ENCODE measurements around the gene LTV1. TPM values are rescaled to one million over a fixed set of nuclear protein-coding genes. Genes with fewer than 3 reads are reported as not detected.
"Not testable (repeated sequence)": the region's sequence is repeated elsewhere in the genome, so short reads cannot be mapped to it uniquely, and the experiment has no call there.

Gene LTV1, protein sequence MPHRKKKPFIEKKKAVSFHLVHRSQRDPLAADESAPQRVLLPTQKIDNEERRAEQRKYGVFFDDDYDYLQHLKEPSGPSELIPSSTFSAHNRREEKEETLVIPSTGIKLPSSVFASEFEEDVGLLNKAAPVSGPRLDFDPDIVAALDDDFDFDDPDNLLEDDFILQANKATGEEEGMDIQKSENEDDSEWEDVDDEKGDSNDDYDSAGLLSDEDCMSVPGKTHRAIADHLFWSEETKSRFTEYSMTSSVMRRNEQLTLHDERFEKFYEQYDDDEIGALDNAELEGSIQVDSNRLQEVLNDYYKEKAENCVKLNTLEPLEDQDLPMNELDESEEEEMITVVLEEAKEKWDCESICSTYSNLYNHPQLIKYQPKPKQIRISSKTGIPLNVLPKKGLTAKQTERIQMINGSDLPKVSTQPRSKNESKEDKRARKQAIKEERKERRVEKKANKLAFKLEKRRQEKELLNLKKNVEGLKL
- 30.7 and 32.3 TPM in 2 replicates for total RNA-seq (2014; rRNA removed)
- 15.6 TPM for polyA plus RNA-seq (2012)

DNA sequence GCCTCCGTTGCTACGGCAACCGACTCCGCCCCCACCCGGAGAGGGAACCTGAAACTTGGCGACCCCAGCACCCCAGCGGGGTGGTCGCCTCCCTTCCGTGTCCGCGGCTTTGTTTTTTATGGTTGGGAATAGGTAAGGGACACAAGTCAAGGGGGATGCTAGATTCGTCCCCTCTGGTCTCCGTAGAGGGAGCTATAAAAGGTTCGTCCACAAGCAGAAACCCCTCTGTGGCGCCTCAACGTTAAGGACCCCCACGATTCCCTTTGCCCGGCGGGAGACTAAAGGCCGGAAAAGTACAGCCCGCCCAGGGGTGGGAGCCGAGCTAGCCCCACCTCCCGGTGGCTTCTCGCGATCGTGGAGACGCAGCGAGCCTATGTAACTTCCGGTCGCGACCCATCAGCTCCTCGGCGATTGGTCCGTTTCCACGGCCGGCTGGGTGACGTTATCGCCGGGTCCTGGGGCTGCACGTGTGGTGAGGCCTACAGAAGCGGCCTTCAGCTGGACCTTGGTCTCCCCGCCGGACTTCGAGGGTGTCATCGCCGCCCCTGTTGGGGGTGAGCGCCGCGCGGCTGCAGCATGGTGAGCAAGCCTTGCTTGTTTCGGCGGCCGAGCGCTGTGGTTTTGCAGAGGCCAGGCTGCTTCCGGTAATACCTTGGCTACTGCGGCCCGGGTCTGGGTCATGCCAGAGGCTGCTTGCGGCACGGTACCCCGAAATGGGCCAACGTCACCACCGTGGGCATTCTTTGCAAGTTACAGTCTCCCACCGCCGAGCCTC lies at the start of gene LTV1:
Gene LTV1, plus strand, starts transcription at position 437 of the 775 bp plus-strand sequence. Its CDS starts 140 bp downstream, at position 577.
- peak; percentile 95 for DNase-seq (ENCODE audit: low read depth)

DNA sequence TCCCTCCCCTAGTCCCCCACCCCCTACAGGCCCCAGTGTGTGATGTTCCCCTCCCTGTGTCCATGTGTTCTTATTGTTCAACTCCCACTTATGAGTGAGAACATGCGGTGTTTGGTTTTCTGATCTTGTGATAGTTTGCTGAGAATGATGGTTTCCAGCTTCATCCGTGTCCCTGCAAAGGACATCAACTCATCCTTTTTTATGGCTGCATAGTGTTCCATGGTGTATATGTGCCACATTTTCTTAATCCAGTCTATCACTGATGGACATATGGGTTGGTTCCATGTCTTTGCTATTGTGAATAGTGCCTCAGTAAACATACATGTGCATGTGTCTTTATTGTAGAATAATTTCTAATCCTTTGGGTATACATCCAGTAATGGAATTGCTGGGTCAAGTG lies 46.6 kb upstream of the LTV1 start:
- DNase-seq (ENCODE audit: low read depth) = not testable (repeated sequence)

DNA sequence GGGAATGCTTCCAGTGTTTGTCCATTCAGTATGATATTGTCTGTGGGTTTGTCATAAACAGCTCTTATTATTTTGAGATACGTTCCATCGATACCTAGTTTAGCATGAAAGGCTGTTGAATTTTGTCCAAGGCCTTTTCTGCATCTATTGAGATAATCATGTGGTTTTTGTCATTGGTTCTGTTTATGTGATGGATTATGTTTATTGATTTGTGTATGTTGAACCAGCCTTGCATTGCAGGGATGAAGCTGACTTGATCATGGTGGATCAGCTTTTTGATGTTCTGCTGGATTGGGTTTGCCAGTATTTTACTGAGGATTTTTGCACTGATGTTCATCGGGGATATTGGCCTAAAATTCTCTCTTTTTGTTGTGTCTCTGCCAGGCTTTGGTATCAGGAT lies 44.7 kb upstream of the LTV1 start:
- DNase-seq (ENCODE audit: low read depth) = not testable (repeated sequence)

DNA sequence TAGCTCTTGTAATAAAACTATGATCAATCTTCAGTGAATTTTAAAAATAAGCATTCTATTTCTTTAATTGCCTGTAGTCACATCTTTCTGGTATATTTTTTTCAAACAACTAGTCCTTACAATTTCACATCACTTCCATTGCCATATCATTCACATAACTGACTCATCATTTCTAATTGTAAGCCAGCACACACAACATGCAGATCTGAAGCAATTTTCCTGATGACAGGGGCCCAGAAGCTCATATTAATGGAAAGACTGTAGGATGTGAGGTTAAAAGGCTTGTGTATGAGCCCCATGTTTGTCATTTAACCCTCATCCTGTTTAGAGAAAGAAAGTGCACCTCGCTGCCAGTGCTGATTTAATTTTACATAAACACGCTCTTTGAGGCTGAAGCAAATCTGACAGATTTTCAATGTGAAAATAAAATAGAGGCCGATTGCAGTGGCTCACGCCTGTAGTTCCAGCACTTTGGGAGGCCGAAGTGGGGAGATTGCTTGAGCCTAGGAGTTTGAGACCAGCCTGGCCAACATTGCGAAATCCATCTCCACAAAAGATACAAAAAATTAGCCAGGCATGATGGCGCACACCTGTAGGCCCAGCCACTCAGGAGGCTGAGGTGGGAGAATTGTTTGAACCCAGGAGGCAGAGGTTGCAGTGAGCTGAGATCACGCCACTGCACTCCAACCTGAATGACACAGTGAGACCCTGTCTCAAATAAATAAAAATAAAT lies 40.1 kb upstream of the LTV1 start:
- peak; percentile 42 for DNase-seq (ENCODE audit: low read depth)

DNA sequence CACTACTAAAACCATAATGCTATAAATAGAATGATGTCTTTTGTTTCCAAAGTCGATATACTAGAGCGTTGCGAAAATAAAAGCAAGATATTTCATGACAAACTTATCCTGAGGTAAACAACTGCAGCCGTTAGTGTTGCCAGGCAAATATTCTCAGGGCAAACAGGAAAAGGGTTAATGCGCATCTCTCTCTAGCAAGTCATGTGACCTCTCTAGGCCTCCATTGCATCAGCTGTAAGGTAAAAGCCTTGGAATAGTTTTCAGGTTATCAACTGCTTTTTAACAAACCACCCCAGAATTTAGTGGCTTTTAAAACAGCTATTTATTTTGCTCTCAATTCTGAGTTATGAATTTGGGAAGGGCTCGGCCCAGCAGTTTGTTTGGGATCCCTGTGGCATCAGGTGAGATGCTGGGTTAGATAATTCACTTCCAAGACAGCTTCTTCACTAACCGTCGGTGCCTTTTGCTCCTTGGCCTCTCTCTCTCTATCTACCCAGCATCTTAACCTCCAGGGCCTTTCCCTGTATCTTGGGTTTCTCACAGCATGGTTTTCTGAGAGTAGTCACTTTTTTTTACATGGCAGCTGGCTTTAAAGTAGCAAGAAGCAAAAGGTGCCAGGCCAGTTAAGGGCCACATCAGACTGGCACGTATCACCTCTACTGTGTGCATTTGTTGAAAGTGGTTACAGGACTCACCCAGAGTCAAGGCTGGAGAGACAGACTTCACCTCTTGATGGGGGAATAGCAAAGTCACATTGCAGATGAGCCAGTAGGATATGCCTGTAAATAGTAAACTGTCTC lies 39.2 kb upstream of the LTV1 start:
- DNase-seq (ENCODE audit: low read depth) = no peak

DNA sequence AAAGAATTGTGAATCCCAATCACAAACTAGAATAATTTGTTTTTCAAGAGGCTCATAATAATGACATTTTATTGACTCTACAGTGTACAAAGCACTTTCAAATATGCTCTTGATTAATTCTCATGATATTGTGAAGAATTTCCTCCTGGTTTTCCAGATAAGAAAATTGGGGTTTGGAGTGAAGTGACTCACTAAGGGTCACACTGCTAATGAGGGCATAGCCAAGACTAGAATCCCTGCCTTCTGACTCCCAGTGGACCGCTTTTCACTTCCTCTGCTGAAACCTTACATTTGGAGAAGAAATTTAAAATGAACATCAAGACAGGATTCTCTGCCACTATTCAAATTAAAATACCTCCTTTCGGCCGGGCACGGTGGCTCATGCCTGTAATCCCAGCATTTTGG lies 38.3 kb upstream of the LTV1 start:
- no peak for DNase-seq (ENCODE audit: low read depth)

DNA sequence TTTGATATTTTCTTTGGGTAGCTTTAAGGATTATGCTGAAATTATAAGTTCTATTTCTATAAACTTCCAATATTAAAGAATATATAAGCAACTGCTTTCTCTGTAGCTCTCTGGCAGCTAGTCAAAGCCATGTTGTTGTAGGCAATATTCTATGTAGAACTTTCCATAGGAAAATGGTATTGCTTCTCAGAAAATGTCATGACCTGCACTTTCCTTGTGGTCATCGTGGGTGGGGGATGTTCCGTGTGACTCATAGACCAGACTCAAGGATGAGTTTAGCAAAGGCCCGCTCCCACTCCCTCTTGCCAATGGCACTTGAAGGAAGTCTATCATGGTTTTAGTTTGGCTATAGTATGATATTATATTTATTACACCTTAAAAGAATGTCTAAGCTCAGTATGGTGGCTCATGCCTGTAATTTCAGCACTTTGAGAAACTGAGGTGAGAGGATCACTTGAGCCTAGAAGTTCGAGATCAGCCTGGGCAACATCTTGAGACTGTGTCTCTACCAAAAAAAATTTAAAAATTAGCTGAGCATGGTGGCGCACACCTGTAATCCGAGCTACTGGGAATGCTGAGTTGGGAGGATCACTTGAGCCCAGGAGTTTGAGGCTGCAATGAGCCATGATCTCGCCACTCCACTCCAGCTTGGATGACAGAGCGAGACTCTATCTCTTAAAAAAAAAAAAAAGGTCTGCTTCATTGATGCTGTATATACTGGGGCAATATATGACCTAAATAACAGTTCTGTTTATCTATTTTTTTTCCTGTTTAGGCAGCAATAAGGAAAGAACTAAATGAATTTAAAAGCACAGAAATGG lies 36.6 kb upstream of the LTV1 start:
- peak; percentile 80 for DNase-seq (ENCODE audit: low read depth)

DNA sequence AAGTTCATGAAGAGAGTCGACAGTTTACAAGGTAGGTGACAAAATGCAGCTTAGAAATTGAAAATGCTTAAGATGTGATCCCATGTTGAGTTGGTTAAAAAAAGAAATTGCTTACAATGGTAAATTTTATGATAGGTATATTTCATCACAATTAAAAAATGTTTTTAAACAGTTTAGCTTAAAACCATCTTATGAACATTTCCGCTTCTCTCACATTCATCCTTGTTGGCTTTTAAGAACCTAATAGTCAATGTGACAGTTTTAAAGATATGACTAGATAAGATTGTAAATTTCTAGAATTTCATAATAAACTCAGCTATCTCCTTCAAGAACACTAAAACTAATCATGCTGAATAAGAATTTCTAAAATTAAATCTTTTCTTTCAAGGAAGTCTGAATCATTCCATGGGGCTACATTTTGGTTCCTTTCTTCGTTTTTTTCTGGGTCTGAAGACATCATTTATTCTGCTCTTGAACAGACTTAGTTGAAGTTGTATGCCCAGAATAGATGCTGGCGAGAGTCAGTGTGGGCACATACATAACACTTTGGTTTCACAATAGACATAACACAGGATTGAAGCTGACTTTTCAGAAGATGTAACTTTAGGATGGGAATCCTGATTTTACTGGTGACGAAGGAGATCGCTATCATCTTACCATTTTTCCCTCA lies 35.9 kb upstream of the LTV1 start:
- DNase-seq (ENCODE audit: low read depth) = no peak

DNA sequence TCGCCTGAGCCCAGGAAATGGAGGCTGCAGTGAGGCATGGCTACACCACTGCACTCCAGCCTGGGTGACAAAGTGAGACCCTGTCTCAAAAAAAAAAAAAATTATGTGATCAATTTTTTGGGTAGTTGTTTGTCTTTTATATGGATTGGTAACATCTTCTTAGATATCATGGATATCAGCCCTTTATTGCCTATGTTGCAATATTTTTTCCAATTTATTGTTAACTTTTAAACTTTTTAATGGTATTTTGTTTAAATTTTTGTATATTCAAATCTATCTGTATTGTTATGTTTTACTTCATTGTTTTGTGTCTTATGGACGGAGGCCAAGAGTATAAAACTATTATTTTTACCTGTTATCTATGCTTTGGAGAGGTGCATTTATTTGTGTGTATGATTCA lies 32.4 kb upstream of the LTV1 start:
- DNase-seq (ENCODE audit: low read depth) = no peak

DNA sequence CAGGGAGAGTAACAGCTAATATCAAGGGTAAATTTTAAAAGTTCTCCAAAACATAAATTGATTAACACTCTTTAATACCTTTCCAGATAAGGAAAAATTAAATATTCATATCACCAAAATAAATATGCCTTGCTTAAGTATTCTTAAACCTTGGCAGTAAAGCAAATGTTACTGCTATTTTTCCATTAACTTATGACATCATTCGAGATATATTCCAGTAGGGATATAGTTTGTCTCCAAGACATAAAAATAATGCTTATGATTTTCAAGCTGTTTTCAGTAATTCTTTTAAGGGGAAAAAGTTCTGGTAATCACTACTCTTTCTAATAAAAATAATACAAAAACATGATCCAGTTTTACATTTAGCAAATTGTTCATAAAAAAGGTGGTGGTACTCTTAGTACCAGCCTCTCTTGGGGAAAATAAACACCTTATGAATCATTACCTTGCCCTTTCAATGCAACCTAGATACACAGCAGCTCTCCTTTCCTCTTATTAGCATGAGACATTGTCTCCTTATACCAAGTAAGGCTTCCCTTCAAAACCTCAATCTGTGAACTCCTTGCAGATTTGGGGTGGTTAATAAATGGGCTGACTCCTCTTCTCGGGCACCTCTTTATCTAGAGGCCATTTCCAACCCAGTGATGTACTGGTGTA lies 31.5 kb upstream of the LTV1 start:
- no peak for DNase-seq (ENCODE audit: low read depth)

DNA sequence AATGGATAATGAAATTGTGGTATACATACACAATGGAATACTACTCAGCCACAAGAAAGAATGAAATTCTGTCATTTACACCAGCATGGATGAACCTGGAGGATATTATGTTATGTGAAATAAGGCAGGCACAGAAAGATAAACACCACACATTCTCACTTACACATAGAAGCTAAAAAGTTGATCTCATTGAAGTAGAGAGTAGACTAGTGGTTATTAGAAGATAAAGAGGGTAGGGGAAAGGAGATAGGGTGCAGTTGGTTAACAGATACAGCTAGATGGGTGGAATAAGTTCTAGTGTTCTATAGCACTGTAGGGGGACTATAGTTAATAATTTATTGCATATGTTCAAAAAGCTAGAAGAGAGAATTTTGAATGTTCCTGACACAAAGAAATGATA lies 25.5 kb upstream of the LTV1 start:
- no peak for DNase-seq (ENCODE audit: low read depth)

DNA sequence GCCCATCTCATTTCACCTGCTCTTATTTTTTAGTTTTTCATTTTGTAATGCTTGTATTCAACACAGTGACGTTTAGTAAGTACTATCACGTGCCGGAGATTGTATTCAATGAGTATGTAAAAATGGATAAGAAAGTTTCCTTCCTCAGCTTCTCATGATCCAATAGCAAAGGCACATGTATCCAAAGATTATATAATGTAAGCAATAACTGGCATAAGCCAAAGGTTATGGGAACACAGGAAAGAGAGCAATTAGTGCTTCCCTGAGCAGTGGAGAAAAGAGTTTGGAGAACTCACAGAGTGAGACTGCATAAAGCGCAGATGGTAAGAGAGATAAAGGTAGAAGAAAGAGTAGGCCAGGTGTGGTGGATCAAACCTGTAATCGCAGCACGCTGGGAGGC lies 21.8 kb upstream of the LTV1 start:
- DNase-seq (ENCODE audit: low read depth) = no peak

DNA sequence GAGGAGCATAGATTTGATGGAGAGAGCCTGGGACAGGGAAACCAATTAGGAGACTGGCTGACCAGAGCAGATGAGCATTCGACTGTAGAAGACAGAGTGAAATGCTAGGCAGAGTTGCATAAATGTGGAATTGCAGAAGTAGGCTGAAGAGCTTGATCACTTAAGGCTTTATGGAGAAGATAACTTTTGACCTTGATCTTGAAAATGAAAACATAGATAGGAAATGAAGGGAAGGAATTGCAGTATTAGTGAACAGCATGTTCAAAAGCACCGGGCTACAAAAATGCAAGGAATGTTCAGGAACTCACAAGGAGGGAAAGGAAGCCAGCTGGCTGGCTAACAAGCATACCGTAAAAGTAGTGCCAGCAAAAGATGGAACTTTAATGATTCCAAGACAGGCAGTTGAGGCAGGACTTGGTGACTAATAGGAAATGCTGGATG lies 20.5 kb upstream of the LTV1 start:
- DNase-seq (ENCODE audit: low read depth) = peak; percentile 14

DNA sequence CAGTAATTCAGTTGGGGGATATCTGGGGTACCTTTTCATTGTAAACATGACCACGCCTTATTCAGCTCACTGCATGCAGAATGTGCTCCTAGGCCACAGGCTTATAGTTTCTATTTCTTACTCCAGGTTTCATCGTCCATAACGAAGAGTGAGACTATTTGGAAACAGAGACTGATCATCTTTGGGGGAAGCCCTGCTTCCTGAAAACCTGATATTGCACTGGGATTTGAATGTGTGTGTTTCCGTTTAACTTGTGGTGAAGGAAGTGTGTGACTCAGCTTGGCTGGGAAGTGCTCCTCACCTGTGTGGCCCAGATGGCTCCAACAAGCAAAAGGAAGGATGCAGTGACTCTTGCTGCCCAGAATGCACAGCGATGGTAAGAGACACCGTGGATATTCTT lies 19.6 kb upstream of the LTV1 start:
- no peak for DNase-seq (ENCODE audit: low read depth)

DNA sequence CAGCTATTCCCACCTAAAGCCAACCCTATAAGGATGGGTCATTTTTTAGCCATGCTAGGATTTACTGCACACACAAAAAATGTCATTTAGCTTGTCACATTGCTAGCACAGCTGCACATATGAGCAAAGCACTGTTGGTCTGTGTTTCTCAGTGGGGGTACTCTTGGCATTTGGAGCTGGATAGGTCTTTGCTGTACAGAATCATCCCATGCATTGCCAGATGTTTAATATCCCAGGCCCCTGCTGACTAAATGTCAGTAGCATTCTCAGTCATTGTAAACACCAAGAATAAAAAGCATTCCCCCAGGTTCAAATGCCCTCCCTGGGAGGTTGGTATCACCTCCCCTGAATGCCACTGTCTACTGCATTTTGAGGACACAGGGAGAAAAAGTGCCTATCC lies 14.6 kb upstream of the LTV1 start:
- DNase-seq (ENCODE audit: low read depth) = no peak

DNA sequence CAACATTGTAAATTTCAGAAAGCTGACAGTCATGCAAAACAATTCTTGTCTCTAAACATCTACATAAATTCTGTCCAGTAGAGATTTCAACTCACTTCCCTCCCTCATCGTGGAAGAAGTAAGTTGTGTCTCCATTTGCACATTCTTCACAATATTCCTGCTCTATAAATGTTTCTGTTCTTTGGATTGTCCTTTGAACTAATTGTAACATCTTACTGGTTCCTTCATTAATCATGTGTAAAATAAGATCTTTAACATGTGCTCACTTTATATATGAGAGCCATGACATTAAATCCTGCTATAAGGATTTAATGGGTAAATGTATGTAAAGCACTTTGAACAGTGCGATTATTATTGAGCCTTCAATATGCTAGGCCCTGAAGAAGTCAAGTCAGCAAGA lies 7.0 kb upstream of the LTV1 start:
- DNase-seq (ENCODE audit: low read depth) = no peak

DNA sequence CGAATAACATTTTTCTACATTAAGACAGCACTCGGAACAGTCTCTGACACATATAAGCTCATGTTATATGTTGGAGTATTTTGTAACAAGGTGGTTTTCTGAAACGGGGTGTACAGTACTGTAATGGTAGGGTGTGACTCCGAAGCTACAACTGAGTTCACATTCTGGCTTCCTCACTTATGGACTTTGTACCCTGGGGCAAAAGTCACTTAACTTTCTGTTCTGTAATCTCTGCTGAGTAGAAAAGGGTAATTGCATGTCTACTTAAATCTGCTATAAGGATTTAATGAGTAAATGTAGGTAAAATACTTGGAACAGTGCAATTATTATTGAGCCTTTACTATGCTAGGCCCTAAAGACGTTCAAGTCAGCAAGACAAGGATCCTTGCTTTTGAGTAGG lies 4.7 kb upstream of the LTV1 start:
- no peak for DNase-seq (ENCODE audit: low read depth)

DNA sequence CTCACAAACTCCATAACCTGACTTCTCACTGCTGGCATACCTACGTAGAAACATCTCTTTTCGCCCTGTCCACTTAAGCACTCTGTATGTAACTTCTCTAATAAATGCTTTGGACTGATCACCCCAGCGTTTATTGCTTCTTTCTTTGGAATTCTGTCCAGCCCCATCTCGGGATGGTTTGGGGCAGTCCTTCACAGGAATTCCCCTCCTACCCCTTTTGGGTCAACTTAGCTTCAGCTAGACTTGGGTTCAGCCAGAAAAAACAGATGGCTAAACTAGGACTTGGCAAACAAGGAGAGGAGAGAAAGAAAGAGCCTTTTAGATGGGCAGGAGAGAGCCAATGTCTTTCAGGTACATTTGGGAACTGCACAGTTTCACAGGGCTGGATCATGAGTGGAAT lies 3.9 kb upstream of the LTV1 start:
- DNase-seq (ENCODE audit: low read depth) = no peak

DNA sequence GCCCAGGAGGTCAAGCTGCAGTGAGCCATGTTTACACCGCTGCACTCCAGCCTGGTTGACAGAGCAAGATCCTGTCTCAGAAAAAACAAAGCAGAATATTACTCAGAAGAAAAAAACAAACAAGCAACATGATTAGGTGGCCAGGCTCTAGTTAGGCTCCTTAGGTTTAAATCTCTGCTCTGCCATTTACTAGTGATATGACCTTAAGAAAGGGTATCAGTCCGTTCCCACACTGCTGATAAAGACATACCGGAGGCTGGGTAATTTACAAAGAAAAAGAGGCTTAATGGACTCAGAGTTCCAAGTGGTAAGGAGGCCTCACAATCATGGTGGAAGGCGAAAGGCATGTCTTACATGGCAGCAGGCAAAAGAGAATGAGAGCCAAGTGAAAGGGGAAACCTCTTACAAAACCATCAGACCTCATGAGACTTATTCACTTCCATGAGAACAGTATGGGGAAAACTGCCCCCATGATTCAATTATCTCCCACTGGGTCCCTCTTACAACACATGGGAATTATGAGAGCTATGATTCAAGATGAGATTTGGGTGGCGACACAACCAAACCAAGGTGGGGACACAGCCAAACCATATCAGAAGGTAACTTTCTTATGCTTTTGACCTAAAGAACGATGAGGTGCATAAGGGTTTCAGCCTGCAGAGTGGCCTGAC lies 2.4 kb upstream of the LTV1 start:
- no peak for DNase-seq (ENCODE audit: low read depth)

Data from LHCN-M2 (cell line).